NCI-H345 (cell line): ENCODE measurements around the gene SH3PXD2A.
"Not testable (repeated sequence)": the region's sequence is repeated elsewhere in the genome, so short reads cannot be mapped to it uniquely, and the experiment has no call there.

ENCODE experiments used
- DNase-seq: peaks from one replicate; lab custom pipeline; 2025; lab: John Stamatoyannopoulos, UW

SH3PXD2A gene

GRCh38 chr10:103765981-103766380 lies 89.4 kb downstream of the SH3PXD2A start:
- no peak for DNase-seq

GRCh38 chr10:103765168-103765567 lies 90.2 kb downstream of the SH3PXD2A start:
- no peak for DNase-seq

- DNase-seq, result no peak
Observed at GRCh38 chr10:103764296-103765088, 90.9 kb downstream of the SH3PXD2A start.

GRCh38 chr10:103763374-103764202 lies 91.8 kb downstream of the SH3PXD2A start:
- DNase-seq, result no peak

GRCh38 chr10:103762916-103763315 lies 92.5 kb downstream of the SH3PXD2A start:
- DNase-seq, result no peak

GRCh38 chr10:103762162-103762561 lies 93.2 kb downstream of the SH3PXD2A start:
- no peak for DNase-seq

GRCh38 chr10:103761075-103761920 lies 94.1 kb downstream of the SH3PXD2A start:
- no peak for DNase-seq

GRCh38 chr10:103760233-103760632 lies 95.1 kb downstream of the SH3PXD2A start:
- not testable (repeated sequence) for DNase-seq

GRCh38 chr10:103759100-103759781 lies 96.1 kb downstream of the SH3PXD2A start:
- DNase-seq, result no peak

GRCh38 chr10:103758294-103758681 lies 97.1 kb downstream of the SH3PXD2A start:
- DNase-seq, result no peak

GRCh38 chr10:103757531-103758293 lies 97.7 kb downstream of the SH3PXD2A start:
- no peak for DNase-seq

GRCh38 chr10:103756277-103756869 lies 99.0 kb downstream of the SH3PXD2A start:
- no peak for DNase-seq

GRCh38 chr10:103752680-103753248 lies 102.6 kb downstream of the SH3PXD2A start:
- DNase-seq, result no peak

- DNase-seq, result no peak
Observed at GRCh38 chr10:103751667-103752290, 103.6 kb downstream of the SH3PXD2A start.

- no peak for DNase-seq
Observed at GRCh38 chr10:103750836-103751235, 104.5 kb downstream of the SH3PXD2A start.

GRCh38 chr10:103749779-103750178 lies 105.6 kb downstream of the SH3PXD2A start:
- DNase-seq, result no peak

- no peak for DNase-seq
Observed at GRCh38 chr10:103748020-103748419, 107.4 kb downstream of the SH3PXD2A start.

GRCh38 chr10:103747193-103747865 lies 108.0 kb downstream of the SH3PXD2A start:
- no peak for DNase-seq

- no peak for DNase-seq
Observed at GRCh38 chr10:103746598-103746997, 108.8 kb downstream of the SH3PXD2A start.
